GM12892 (cell line): ENCODE data around the gene MOCOS.

Source experiments
- POLR2A ChIP-seq: IDR thresholded peaks from 2 replicates; pipeline ENCODE4 v1.6.1; 2011; ENCODE audit warnings: low read depth, low read length, control low read depth
- TAF1 ChIP-seq: IDR thresholded peaks from 2 replicates; pipeline ENCODE4 v1.6.1; 2011; ENCODE audit warnings: low read depth, mild to moderate bottlenecking, control low read depth, low read length, borderline replicate concordance

- TF ChIP-seq POLR2A: no peak
- no peak for TF ChIP-seq TAF1
Measured at GRCh38 chr18:36299015-36299414, 111.7 kb downstream of the MOCOS start.
